Common myeloid progenitor, CD34-positive (primary cell): ENCODE data around the gene GALNT2.

Experiments
- CTCF ChIA-PET: fragments of 350-600 bp; sonication (Branson Sonifier 250); formaldehyde crosslinking; loops from one replicate; lab custom pipeline; 2021; ENCODE audit warnings: antibody characterized with exemption; lab: Charles Lee
- POLR2A ChIA-PET: fragments of 350-600 bp; sonication (Branson Sonifier 250); formaldehyde crosslinking; loops from one replicate; lab custom pipeline; 2021; ENCODE audit warnings: antibody characterized with exemption; lab: Charles Lee
- DNase-seq, 3 donors: peaks; one replicate each; pipeline versions ENCODE4 v3.0.0 to v3.0.0-alpha.2; 2013
- H3K27ac ChIP-seq, 2 experiments: 1 replicate in 1 of 2; 2 replicates in 1 of 2; pipeline ENCODE4 v1.7.0; 2013; ENCODE audit warnings: inconsistent platforms in 2 of 2, low read length in 2 of 2, mild to moderate bottlenecking in 2 of 2, low read depth in 1 of 2, moderate library complexity in 1 of 2; ENCODE audit not compliant: severe bottlenecking in 2 of 2, insufficient read depth in 1 of 2, poor library complexity in 1 of 2
- H3K27me3 ChIP-seq, 5 experiments: replicated peaks in 2 of 5; 1 replicate in 3 of 5; 2 replicates in 2 of 5; pipeline versions ENCODE4 v1.6.1 to v1.7.0; 2013; ENCODE audit warnings: low read length in 4 of 5, mild to moderate bottlenecking in 2 of 5, moderate library complexity in 2 of 5, inconsistent platforms in 1 of 5; ENCODE audit not compliant: insufficient read depth in 5 of 5, control insufficient read depth in 4 of 5
- H3K36me3 ChIP-seq, 4 experiments: 1 replicate in 2 of 4; 2 replicates in 2 of 4; pipeline versions ENCODE4 v1.6.1 to v1.7.0; 2013; ENCODE audit warnings: low read length in 3 of 4, control low read depth in 1 of 4, mild to moderate bottlenecking in 1 of 4; ENCODE audit not compliant: control insufficient read depth in 4 of 4, insufficient read depth in 4 of 4
- H3K4me1 ChIP-seq, 4 experiments: 1 replicate in 3 of 4; 2 replicates in 1 of 4; pipeline versions ENCODE4 v1.6.1 to v1.7.1; 2013; ENCODE audit warnings: low read length in 3 of 4, mild to moderate bottlenecking in 3 of 4, control low read depth in 1 of 4, inconsistent platforms in 1 of 4, moderate library complexity in 1 of 4; ENCODE audit not compliant: control insufficient read depth in 4 of 4, insufficient read depth in 4 of 4; ENCODE audit errors: control extremely low read depth in 1 of 4
- H3K4me3 ChIP-seq, 7 experiments: 1 replicate in 4 of 7; 2 replicates in 3 of 7; pipeline versions ENCODE4 v1.5.1 to v1.7.0; 2013; ENCODE audit warnings: mild to moderate bottlenecking in 7 of 7, low read length in 6 of 7, moderate library complexity in 6 of 7, inconsistent platforms in 2 of 7, low read depth in 2 of 7, control low read depth in 1 of 7; ENCODE audit not compliant: insufficient read depth in 4 of 7, control insufficient read depth in 1 of 7; ENCODE audit errors: extremely low read depth in 1 of 7
- H3K9me3 ChIP-seq, 5 experiments: 1 replicate in 4 of 5; 2 replicates in 1 of 5; pipeline versions ENCODE4 v1.6.1 to v1.7.1; 2013; ENCODE audit warnings: low read length in 4 of 5, mild to moderate bottlenecking in 2 of 5, inconsistent platforms in 1 of 5, low read depth in 1 of 5, moderate library complexity in 1 of 5; ENCODE audit not compliant: control insufficient read depth in 4 of 5, insufficient read depth in 2 of 5; ENCODE audit errors: control extremely low read depth in 1 of 5
- WGBS: methylation state at CpG from one replicate; pipeline ENCODE4 v1.1.5; 2013; ENCODE audit not compliant: insufficient coverage; 5-methylcytosine and 5-hydroxymethylcytosine counted together

GALNT2 gene

GRCh38 chr1:230287674-230288315 is 220.8 kb downstream of the GALNT2 start:
- CTCF ChIA-PET, result interaction anchor here (1.2 kb wide), 2 partner anchors 8 to 13 kb away, joined by 3 to 4 read pairs; no protein-coding TSS in a partner anchor

GRCh38 chr1:230288641-230289349 is 221.8 kb downstream of the GALNT2 start:
- DNase-seq, result no peak
- no peaks in the 10 kb centered on the region for H3K27me3 ChIP-seq
- ChIA-PET POLR2A (no interaction called here), CTCF (interaction anchor here (1.2 kb wide), 2 partner anchors 9 to 14 kb away, joined by 3 to 4 read pairs; no protein-coding TSS in a partner anchor)
- no peaks in the 10 kb centered on the region for H3K9me3 ChIP-seq
- H3K36me3 ChIP-seq, result no peaks in the 10 kb centered on the region
- WGBS, result 98% methylated on average over 14 of the region's 14 CpGs
- peaks cover 0 to 19% (median 16%) of the 10 kb centered on the region in 4 experiments for H3K4me1 ChIP-seq
- no peak overlapping the region for H3K27ac ChIP-seq
- no peak overlapping the region for H3K4me3 ChIP-seq

More at GRCh38 chr1:230287674-230288315, 220.8 kb downstream of the GALNT2 start:
- no peaks in the 10 kb centered on the region for H3K9me3 ChIP-seq
- POLR2A ChIA-PET, result no interaction called here
- H3K4me3 ChIP-seq, result no peak overlapping the region
- H3K27me3 ChIP-seq, result no peaks in the 10 kb centered on the region
- DNase-seq, result no peak
- WGBS, result over 99% methylated on average over 12 of the region's 17 CpGs
- peaks cover 0 to 19% (median 17%) of the 10 kb centered on the region in 4 experiments for H3K4me1 ChIP-seq
- no peak overlapping the region for H3K27ac ChIP-seq
- peaks cover 0 to 6% (median under 1%) of the 10 kb centered on the region in 4 experiments for H3K36me3 ChIP-seq

- no peaks in the 10 kb centered on the region for H3K36me3 ChIP-seq
- no peaks in the 10 kb centered on the region for H3K27me3 ChIP-seq
- H3K4me1 ChIP-seq, result peaks cover 0 to 19% (median 16%) of the 10 kb centered on the region in 4 experiments
- CTCF ChIA-PET, result interaction anchor here (1.2 kb wide), 1 partner anchor 9 kb away, joined by 4 read pairs; no protein-coding TSS in a partner anchor
- POLR2A ChIA-PET, result no interaction called here
- H3K27ac ChIP-seq, result no peak overlapping the region
- no peak overlapping the region for H3K4me3 ChIP-seq
- no peaks in the 10 kb centered on the region for H3K9me3 ChIP-seq
- DNase-seq, result no peak
- 100% methylated on average over 2 of the region's 5 CpGs for WGBS
Measured at GRCh38 chr1:230289350-230289644, 222.3 kb downstream of the GALNT2 start.

GRCh38 chr1:230291731-230292620 is 224.9 kb downstream of the GALNT2 start:
- Histone ChIP-seq H3K4me3 (peak overlapping the region in 4 of 7 experiments; percentile 37 to 61 (median 46)), H3K9me3 (no peaks in the 10 kb centered on the region), H3K27me3 (no peaks in the 10 kb centered on the region), H3K4me1 (peaks cover 3 to 25% (median 20%) of the 10 kb centered on the region in 4 experiments), H3K36me3 (no peaks in the 10 kb centered on the region), H3K27ac (no peak overlapping the region)
- POLR2A ChIA-PET, result interaction anchor here (0.7 to 0.9 kb wide), 2 partner anchors 18 to 210 kb away, joined by 3 to 4 read pairs; no protein-coding TSS in a partner anchor
- DNase-seq, result peak; percentile 45 to 81 (median 79)
- CTCF ChIA-PET, result interaction anchor here (1.2 to 1.3 kb wide), 2 partner anchors 10 to 69 kb away, joined by 3 to 4 read pairs; no protein-coding TSS in a partner anchor
- WGBS, result 44% methylated on average over 16 of the region's 28 CpGs

GRCh38 chr1:230292689-230293389 is 225.8 kb downstream of the GALNT2 start:
- H3K9me3 ChIP-seq, result no peaks in the 10 kb centered on the region
- no peak for DNase-seq
- H3K27ac ChIP-seq, result no peak overlapping the region
- WGBS, result 92% methylated on average over 11 of the region's 12 CpGs
- CTCF ChIA-PET, result interaction anchor here (1.1 kb wide), 1 partner anchor 17 kb away, joined by 4 read pairs; no protein-coding TSS in a partner anchor
- no peak overlapping the region for H3K4me3 ChIP-seq
- H3K4me1 ChIP-seq, result peaks cover 3 to 25% (median 20%) of the 10 kb centered on the region in 4 experiments
- no peaks in the 10 kb centered on the region for H3K27me3 ChIP-seq
- POLR2A ChIA-PET, result no interaction called here
- no peaks in the 10 kb centered on the region for H3K36me3 ChIP-seq

GRCh38 chr1:230293390-230293700 is 226.3 kb downstream of the GALNT2 start:
- no peak for DNase-seq
- Histone ChIP-seq H3K4me3 (no peak overlapping the region), H3K4me1 (peaks cover 3 to 25% (median 20%) of the 10 kb centered on the region in 4 experiments), H3K36me3 (no peaks in the 10 kb centered on the region), H3K9me3 (no peaks in the 10 kb centered on the region), H3K27me3 (no peaks in the 10 kb centered on the region), H3K27ac (no peak overlapping the region)
- ChIA-PET CTCF (interaction anchor here (1.1 kb wide), 1 partner anchor 16 kb away, joined by 4 read pairs; no protein-coding TSS in a partner anchor), POLR2A (interaction anchor here (0.5 kb wide), 1 partner anchor 556 kb away, joined by 5 read pairs; no protein-coding TSS in a partner anchor)
- 71% methylated on average over 5 of the region's 7 CpGs for WGBS
